MM.1S (cell line): ENCODE results near the gene KLHL8.

Experiments used
- DNase-seq: peaks from one replicate; pipeline ENCODE4 v3.0.0-alpha.2; 2015
- H2AFZ ChIP-seq: fragments of 300-600 bp; sonication (generic); 2 replicates; pipeline ENCODE4 v1.6.0; 2016; ENCODE audit warnings: antibody characterized with exemption, low read length
- H3F3A ChIP-seq: fragments of 300-600 bp; sonication (generic); 2 replicates; pipeline ENCODE4 v1.6.1; 2016; ENCODE audit warnings: mild to moderate bottlenecking, antibody characterized with exemption, low read length, moderate library complexity, mixed read lengths; ENCODE audit not compliant: insufficient read depth
- H3K27ac ChIP-seq: fragments of 300-600 bp; sonication (generic); 2 replicates; pipeline ENCODE4 v1.5.1; 2016; ENCODE audit warnings: mild to moderate bottlenecking, low read length
- H3K27me3 ChIP-seq: fragments of 300-600 bp; sonication (generic); replicated peaks from 2 replicates; pipeline ENCODE4 v1.6.0; 2016; ENCODE audit warnings: low read length; ENCODE audit not compliant: insufficient read depth
- H3K36me3 ChIP-seq: fragments of 300-600 bp; sonication (generic); replicated peaks from 2 replicates; pipeline ENCODE4 v1.6.1; 2016; ENCODE audit warnings: mild to moderate bottlenecking, low read length, mixed read lengths; ENCODE audit not compliant: insufficient read depth
- H3K4me1 ChIP-seq: fragments of 300-600 bp; sonication (generic); 2 replicates; pipeline ENCODE4 v1.6.1; 2016; ENCODE audit warnings: low read length, mixed read lengths
- H3K4me2 ChIP-seq: fragments of 300-600 bp; sonication (generic); 2 replicates; pipeline ENCODE4 v1.6.0; 2016; ENCODE audit warnings: low read depth, low read length
- H3K4me3 ChIP-seq: fragments of 300-600 bp; sonication (generic); 2 replicates; pipeline ENCODE4 v1.5.1; 2016; ENCODE audit warnings: low read length, mixed read lengths
- H3K79me2 ChIP-seq: fragments of 300-600 bp; sonication (generic); 2 replicates; pipeline ENCODE4 v1.6.1; 2016; ENCODE audit warnings: mixed run types, low read length, mixed read lengths
- H3K9ac ChIP-seq: fragments of 300-600 bp; sonication (generic); 2 replicates; pipeline ENCODE4 v1.6.1; 2016; ENCODE audit warnings: low read length, mixed read lengths
- H3K9me2 ChIP-seq: fragments of 300-600 bp; sonication (generic); replicated peaks from 2 replicates; pipeline ENCODE4 v1.6.1; 2016; ENCODE audit warnings: mild to moderate bottlenecking, low read length, mixed read lengths; ENCODE audit not compliant: insufficient read depth
- H3K9me3 ChIP-seq: fragments of 300-600 bp; sonication (generic); replicated peaks from 2 replicates; pipeline ENCODE4 v1.6.1; 2016; ENCODE audit warnings: mild to moderate bottlenecking, low read length, mixed read lengths; ENCODE audit not compliant: insufficient read depth
- H4K20me1 ChIP-seq: fragments of 300-600 bp; sonication (generic); 2 replicates; pipeline ENCODE4 v1.6.1; 2016; ENCODE audit warnings: mild to moderate bottlenecking, low read length, moderate library complexity, mixed read lengths; ENCODE audit not compliant: insufficient read depth
- CTCF ChIP-seq: fragments of 300-600 bp; sonication (generic); IDR thresholded peaks from 2 replicates; pipeline ENCODE4 v1.5.1; 2016; ENCODE audit warnings: antibody characterized with exemption, low read length, mixed read lengths
- EZH2 ChIP-seq: fragments of 300-600 bp; sonication (generic); optimal IDR thresholded peaks from 2 replicates; pipeline ENCODE3; 2017; ENCODE audit warnings: low read depth, mild to moderate bottlenecking, antibody characterized with exemption, low read length, mixed read lengths
- EZH2phosphoT487 ChIP-seq: fragments of 300-600 bp; sonication (generic); IDR thresholded peaks from 2 replicates; pipeline ENCODE4 v1.6.1; 2018; ENCODE audit warnings: antibody characterized with exemption, low read length

KLHL8 gene

GRCh38 chr4:87216469-87216868 is 3.9 kb downstream of the KLHL8 start:
- peaks cover 6% of the 10 kb centered on the region; the same call in 1 of the 2 replicates for H3K4me1 ChIP-seq
- no peaks in the 10 kb centered on the region for H3K27me3 ChIP-seq
- no peaks in the 10 kb centered on the region; the same call in 1 of the 2 replicates for H4K20me1 ChIP-seq
- no peaks in the 10 kb centered on the region for H3K36me3 ChIP-seq
- H3K4me2 ChIP-seq, result no peak overlapping the region
- no peak for DNase-seq
- H3F3A ChIP-seq, result peaks cover 11% of the 10 kb centered on the region; the same call in 1 of the 2 replicates
- no peaks in the 10 kb centered on the region for H3K9me2 ChIP-seq
- no peaks in the 10 kb centered on the region for H3K9me3 ChIP-seq
- H2AFZ ChIP-seq, result no peak overlapping the region
- H3K4me3 ChIP-seq, result no peak overlapping the region
- TF ChIP-seq EZH2, result no peak
- no peak for TF ChIP-seq EZH2phosphoT487
- TF ChIP-seq CTCF, result no peak
- H3K79me2 ChIP-seq, result peaks cover 78% of the 10 kb centered on the region
- no peak overlapping the region for H3K9ac ChIP-seq
- H3K27ac ChIP-seq, result no peak overlapping the region

GRCh38 chr4:87213421-87214075 is 6.9 kb downstream of the KLHL8 start:
- H3K79me2 ChIP-seq, result peaks cover 68% of the 10 kb centered on the region
- no peaks in the 10 kb centered on the region for H3K9me3 ChIP-seq
- H3K4me1 ChIP-seq, result no peaks in the 10 kb centered on the region
- no peaks in the 10 kb centered on the region for H3K9me2 ChIP-seq
- H3K4me3 ChIP-seq, result no peak overlapping the region
- no peak overlapping the region for H3K4me2 ChIP-seq
- no peak overlapping the region for H3K27ac ChIP-seq
- no peaks in the 10 kb centered on the region for H3K36me3 ChIP-seq
- H4K20me1 ChIP-seq, result no peaks in the 10 kb centered on the region; the same call in 1 of the 2 replicates
- DNase-seq, result no peak
- no peaks in the 10 kb centered on the region for H3K27me3 ChIP-seq
- H3K9ac ChIP-seq, result no peak overlapping the region
- TF ChIP-seq EZH2, result no peak
- no peak for TF ChIP-seq CTCF
- TF ChIP-seq EZH2phosphoT487, result no peak
- no peak overlapping the region for H2AFZ ChIP-seq
- H3F3A ChIP-seq, result no peaks in the 10 kb centered on the region

- Histone ChIP-seq H3K4me2 (no peak overlapping the region), H3K27me3 (no peaks in the 10 kb centered on the region), H3K4me1 (no peaks in the 10 kb centered on the region), H3K9me3 (no peaks in the 10 kb centered on the region), H3K9ac (no peak overlapping the region), H3K27ac (no peak overlapping the region), H3K4me3 (no peak overlapping the region), H2AFZ (no peak overlapping the region), H3K36me3 (no peaks in the 10 kb centered on the region), H3K9me2 (no peaks in the 10 kb centered on the region), H4K20me1 (no peaks in the 10 kb centered on the region; the same call in 1 of the 2 replicates), H3F3A (no peaks in the 10 kb centered on the region), H3K79me2 (peaks cover 54% of the 10 kb centered on the region)
- no peak for DNase-seq
- TF ChIP-seq EZH2phosphoT487 (no peak), CTCF (no peak), EZH2 (no peak)
These were observed 9.0 kb downstream of the KLHL8 start for GRCh38 chr4:87211249-87211952.
